CD4-positive, alpha-beta T cell (primary cell): ENCODE data around the gene STRC. TPM values are rescaled to one million over a fixed set of nuclear protein-coding genes. Genes with fewer than 3 reads are reported as not detected.
"Not testable (repeated sequence)": the region's sequence is repeated elsewhere in the genome, so short reads cannot be mapped to it uniquely, and the experiment has no call there.

Experiments used
- ATAC-seq: fragments of 200-7000 bp; cut with Tn5 transposase; one replicate; pipeline ENCODE4 v1.10.0; 2022; ENCODE audit warnings: mild to moderate bottlenecking; ENCODE audit not compliant: poor library complexity
- CTCF ChIA-PET: fragments of 350-600 bp; sonication (Branson Sonifier 250); formaldehyde crosslinking; loops from one replicate; lab custom pipeline; 2021; ENCODE audit warnings: antibody characterized with exemption, inconsistent platforms; lab: Charles Lee
- POLR2A ChIA-PET: fragments of 350-600 bp; sonication (Branson Sonifier 250); formaldehyde crosslinking; loops from one replicate; lab custom pipeline; 2021; ENCODE audit warnings: antibody characterized with exemption, inconsistent platforms; lab: Charles Lee
- DNase-seq, 14 experiments: peaks; one replicate each; pipeline ENCODE4 v3.0.0-alpha.2; 2013 to 2020; ENCODE audit warnings: mixed read lengths in 2 of 14
- H3K27ac ChIP-seq, 2 donors: one replicate each; pipeline versions ENCODE4 v1.5.1 to v1.7.0; 2013; ENCODE audit warnings: low read length in 2 of 2, low read depth in 1 of 2, mild to moderate bottlenecking in 1 of 2
- H3K27me3 ChIP-seq, 2 experiments: 1 replicate in 1 of 2; 2 replicates in 1 of 2; pipeline versions ENCODE4 v1.6.1 to v1.7.0; 2013; ENCODE audit warnings: low read length in 2 of 2, control low read depth in 1 of 2, mild to moderate bottlenecking in 1 of 2, moderate library complexity in 1 of 2; ENCODE audit not compliant: insufficient read depth in 2 of 2, control insufficient read depth in 1 of 2
- H3K36me3 ChIP-seq: one replicate; pipeline ENCODE4 v1.6.1; 2013; ENCODE audit warnings: low read length, control low read depth; ENCODE audit not compliant: insufficient read depth
- H3K4me1 ChIP-seq: one replicate; pipeline ENCODE4 v1.6.1; 2013; ENCODE audit warnings: low read length, control low read depth; ENCODE audit not compliant: insufficient read depth
- H3K4me3 ChIP-seq: one replicate; pipeline ENCODE4 v1.5.1; 2013; ENCODE audit warnings: mild to moderate bottlenecking, low read length, moderate library complexity
- H3K9me3 ChIP-seq, 2 experiments: 1 replicate in 1 of 2; 2 replicates in 1 of 2; pipeline versions ENCODE4 v1.6.1 to v1.7.0; 2013; ENCODE audit warnings: low read length in 2 of 2, mild to moderate bottlenecking in 2 of 2, control low read depth in 1 of 2, moderate library complexity in 1 of 2; ENCODE audit not compliant: control insufficient read depth in 1 of 2, insufficient read depth in 1 of 2
- H3K27ac Mint-ChIP-seq: one replicate; pipeline ENCODE4 v1.8.0; 2020; ENCODE audit warnings: mixed read lengths
- H3K27me3 Mint-ChIP-seq: one replicate; pipeline ENCODE4 v1.8.0; 2021; ENCODE audit warnings: mixed read lengths
- H3K36me3 Mint-ChIP-seq: one replicate; pipeline ENCODE4 v1.8.0; 2021; ENCODE audit warnings: low read depth, mixed read lengths
- H3K4me1 Mint-ChIP-seq: one replicate; pipeline ENCODE4 v1.8.0; 2021; ENCODE audit warnings: low read depth, mixed read lengths
- H3K4me3 Mint-ChIP-seq: one replicate; pipeline ENCODE4 v1.8.0; 2020; ENCODE audit warnings: mild to moderate bottlenecking, mixed read lengths
- H3K9me3 Mint-ChIP-seq: one replicate; pipeline ENCODE4 v1.8.0; 2020; ENCODE audit warnings: mixed read lengths
- intact Hi-C, 2 experiments: fragments of 100-400 bp; cut with DNase I in 1 of 2; cut with micrococcal nuclease in 1 of 2; formaldehyde crosslinking; loops; one replicate each; pipeline versions ENCODE4 v1.15.1 to v1.9.0; 2023 to 2025; cut with DNase I, micrococcal nuclease
- total RNA-seq, 174 experiments: library from RNA in 2 of 174; stranded (reverse) in 2 of 174; gene quantifications; one replicate each; pipeline ENCODE4 v1.2.3 and lab custom pipeline; 2021 to 2026

The STRC gene
- total RNA-seq, 2 experiments from 2014 or later, result 1.7 to 2.1 TPM

DNA sequence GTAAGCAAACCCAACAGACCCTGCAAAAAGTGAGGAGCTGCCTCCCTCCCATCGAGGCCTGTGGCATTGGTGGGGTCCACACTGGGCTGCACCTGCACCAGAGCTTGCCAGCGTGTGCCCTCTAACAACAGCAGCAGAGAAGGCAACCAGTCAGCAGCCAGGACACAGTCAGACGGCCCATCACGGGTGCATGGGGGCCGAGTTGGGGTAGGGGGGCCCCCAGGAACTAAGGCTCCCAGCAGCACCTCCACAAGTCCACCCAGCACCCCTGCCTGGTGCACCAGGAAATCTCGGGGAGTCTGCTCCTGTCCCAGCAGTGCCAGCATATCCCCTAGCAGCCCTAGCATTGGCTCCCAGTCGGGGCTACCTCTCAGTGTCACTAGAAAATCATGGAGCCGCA lies 850 bp downstream of the STRC start:
- POLR2A ChIA-PET, ATAC-seq, H3K27ac ChIP-seq, H3K4me3 ChIP-seq, H3K4me3 Mint-ChIP-seq, intact Hi-C loops, H3K4me1 ChIP-seq, DNase-seq, H3K9me3 ChIP-seq, H3K27me3 ChIP-seq, H3K4me1 Mint-ChIP-seq, H3K36me3 ChIP-seq, H3K27ac Mint-ChIP-seq, CTCF ChIA-PET, H3K36me3 Mint-ChIP-seq, H3K9me3 Mint-ChIP-seq: not testable (repeated sequence)
- peaks cover 13% of the 10 kb centered on the region for H3K27me3 Mint-ChIP-seq

DNA sequence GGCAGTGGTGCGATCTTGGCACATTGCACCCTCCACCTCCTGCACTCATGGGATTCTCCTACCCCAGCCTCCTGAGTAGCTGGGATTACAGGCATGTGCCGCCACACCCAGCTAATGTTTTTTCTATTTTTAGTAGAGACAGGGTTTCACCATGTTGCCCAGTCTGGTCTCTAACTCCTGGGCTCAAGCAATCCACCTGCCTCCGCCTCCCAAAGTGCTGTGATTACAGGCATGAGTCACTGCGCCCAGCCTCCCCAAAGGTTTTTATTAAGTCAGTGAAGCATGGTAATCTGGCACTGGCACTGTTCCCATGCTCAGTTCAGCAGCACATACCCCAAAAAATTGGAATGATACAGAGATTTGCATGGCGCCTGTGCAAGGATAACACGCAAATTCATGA lies 16.4 kb downstream of the STRC start:
- peaks cover 35% of the 10 kb centered on the region for H3K27me3 Mint-ChIP-seq
- H3K9me3 Mint-ChIP-seq, H3K4me3 ChIP-seq, H3K4me1 Mint-ChIP-seq, POLR2A ChIA-PET, ATAC-seq, DNase-seq, H3K27ac Mint-ChIP-seq, H3K36me3 ChIP-seq, intact Hi-C loops, H3K4me3 Mint-ChIP-seq, H3K36me3 Mint-ChIP-seq, H3K9me3 ChIP-seq, H3K27ac ChIP-seq, H3K27me3 ChIP-seq, CTCF ChIA-PET, H3K4me1 ChIP-seq: not testable (repeated sequence)

DNA sequence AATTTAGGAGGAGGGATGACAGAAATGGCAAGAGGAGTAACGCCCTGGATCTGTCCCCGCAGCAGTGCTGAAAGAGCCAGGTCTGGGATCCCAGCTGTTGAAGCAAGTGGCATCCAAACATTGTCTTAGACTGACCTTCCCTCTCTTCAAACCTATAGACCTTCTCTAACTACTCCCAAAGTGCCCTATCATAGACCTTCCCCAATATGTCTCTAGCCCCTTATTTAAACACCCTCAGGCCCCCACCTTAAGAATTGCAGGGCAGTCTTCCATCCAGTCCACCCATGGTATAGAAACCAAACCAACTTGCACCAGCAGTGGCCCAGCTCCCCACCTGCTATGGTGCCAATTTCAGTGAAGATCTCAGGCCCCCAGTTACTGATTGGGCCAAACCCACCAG lies 18.4 kb downstream of the STRC start:
- H3K36me3 Mint-ChIP-seq, H3K36me3 ChIP-seq, H3K27ac Mint-ChIP-seq, H3K4me1 ChIP-seq, H3K27me3 ChIP-seq, H3K4me1 Mint-ChIP-seq, POLR2A ChIA-PET, H3K27ac ChIP-seq, H3K4me3 Mint-ChIP-seq, CTCF ChIA-PET, intact Hi-C loops, H3K4me3 ChIP-seq, H3K9me3 ChIP-seq, ATAC-seq, DNase-seq, H3K9me3 Mint-ChIP-seq: not testable (repeated sequence)
- peaks cover 41% of the 10 kb centered on the region for H3K27me3 Mint-ChIP-seq

DNA sequence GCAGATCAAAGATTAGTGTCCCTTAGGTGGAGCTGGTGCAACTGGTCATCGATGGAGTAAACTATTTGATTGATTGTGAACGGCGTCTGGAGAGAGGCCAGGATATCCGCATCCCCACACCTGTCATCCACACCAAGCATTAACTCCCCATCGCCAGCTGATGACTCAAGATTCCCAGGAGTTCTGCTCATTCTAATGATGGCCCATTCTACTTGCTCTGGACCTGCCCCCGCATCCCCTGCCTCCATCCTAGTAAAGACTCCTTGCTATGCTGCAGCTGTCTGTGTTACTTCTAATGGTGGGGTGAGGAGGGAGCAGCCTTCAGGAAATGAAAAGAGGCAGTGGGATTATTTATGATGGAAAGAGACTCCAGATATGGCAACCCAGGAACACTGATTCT lies 19.5 kb downstream of the STRC start:
- H3K4me3 Mint-ChIP-seq, POLR2A ChIA-PET, H3K27ac Mint-ChIP-seq, H3K27ac ChIP-seq, ATAC-seq, H3K9me3 ChIP-seq, H3K9me3 Mint-ChIP-seq, DNase-seq, H3K4me1 ChIP-seq, H3K27me3 ChIP-seq, H3K36me3 ChIP-seq, intact Hi-C loops, CTCF ChIA-PET, H3K36me3 Mint-ChIP-seq, H3K4me3 ChIP-seq, H3K4me1 Mint-ChIP-seq: not testable (repeated sequence)
- H3K27me3 Mint-ChIP-seq, result peaks cover 35% of the 10 kb centered on the region

DNA sequence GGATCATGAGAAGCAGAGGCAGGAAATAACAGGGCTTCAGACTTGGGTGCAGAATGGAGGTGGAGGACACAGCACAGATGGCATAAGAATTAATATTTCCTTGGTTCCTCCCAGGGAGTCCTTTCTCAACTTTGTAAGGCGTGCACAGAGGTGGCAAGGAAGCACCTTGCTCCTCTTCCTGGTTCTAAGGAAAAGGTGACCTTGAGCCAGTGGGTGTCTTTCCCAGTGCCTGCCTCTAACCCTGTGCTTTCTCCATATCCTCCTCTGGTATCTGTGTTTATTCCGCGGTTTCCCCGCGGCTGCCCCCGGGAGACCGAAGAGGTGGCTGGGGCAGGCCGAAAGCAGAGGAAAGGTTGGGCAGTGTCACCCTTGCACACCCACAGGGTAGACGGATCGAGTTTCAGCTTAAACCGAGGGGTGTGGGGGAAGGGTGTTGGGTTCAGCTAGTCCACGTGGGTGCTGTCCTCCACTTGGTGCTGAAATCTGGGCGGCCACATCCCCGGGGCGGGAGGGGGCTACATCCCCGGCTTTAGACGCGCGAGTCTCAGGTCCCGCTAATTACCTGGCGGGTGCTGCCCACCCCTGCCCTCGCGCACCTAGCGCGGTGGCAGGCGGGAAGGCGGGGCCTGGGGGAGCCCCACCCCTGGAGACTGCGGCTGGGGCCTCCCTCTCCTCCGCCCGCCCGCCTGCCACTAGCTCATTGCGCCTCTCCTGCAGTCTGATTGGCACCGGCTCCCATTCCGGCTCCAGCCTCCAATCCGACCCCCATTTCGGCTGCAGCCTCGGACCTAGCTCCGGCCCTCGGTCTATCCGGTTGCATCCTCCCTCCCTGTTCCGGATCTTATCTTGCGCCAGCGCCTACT lies 25.0 kb downstream of the STRC start, which contains the start of gene CKMT1B:
TSS of gene CKMT1B (plus strand) at position 700 of the 863 bp plus-strand sequence. CDS start 192 bp downstream, outside the sequence.
- H3K4me1 Mint-ChIP-seq, H3K27me3 ChIP-seq, H3K36me3 ChIP-seq, H3K27ac ChIP-seq, POLR2A ChIA-PET, H3K9me3 ChIP-seq, H3K36me3 Mint-ChIP-seq, H3K4me1 ChIP-seq, H3K27ac Mint-ChIP-seq, H3K9me3 Mint-ChIP-seq, intact Hi-C loops, H3K4me3 Mint-ChIP-seq, H3K4me3 ChIP-seq, CTCF ChIA-PET, DNase-seq: not testable (repeated sequence)
- ATAC-seq, result peak; percentile 22
- H3K27me3 Mint-ChIP-seq, result peaks cover 15% of the 10 kb centered on the region

DNA sequence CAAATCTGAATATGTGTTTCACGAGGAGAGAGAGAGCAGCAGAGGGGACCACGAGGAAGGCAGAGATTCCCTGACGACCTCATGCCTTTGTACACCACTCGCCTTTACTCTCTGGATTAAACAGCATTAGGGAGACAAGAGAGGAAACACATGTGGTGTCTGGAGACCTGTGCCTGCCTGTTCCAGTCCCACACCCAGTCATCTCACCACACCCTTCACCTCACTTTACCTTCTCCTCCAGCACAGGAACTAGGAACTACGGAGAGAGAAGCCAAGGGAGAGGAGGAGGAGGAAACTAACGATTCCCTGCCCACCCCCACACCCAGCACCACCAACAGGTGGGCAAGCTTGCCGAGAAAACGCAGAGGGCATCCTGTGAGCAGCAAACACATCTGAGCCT lies 25.8 kb downstream of the STRC start:
- H3K4me1 Mint-ChIP-seq, H3K27me3 ChIP-seq, DNase-seq, POLR2A ChIA-PET, ATAC-seq, H3K36me3 ChIP-seq, H3K27ac ChIP-seq, H3K9me3 ChIP-seq, H3K4me3 Mint-ChIP-seq, H3K36me3 Mint-ChIP-seq, CTCF ChIA-PET, H3K4me3 ChIP-seq, H3K27ac Mint-ChIP-seq, H3K4me1 ChIP-seq, H3K9me3 Mint-ChIP-seq, intact Hi-C loops: not testable (repeated sequence)
- H3K27me3 Mint-ChIP-seq, result peaks cover 13% of the 10 kb centered on the region

DNA sequence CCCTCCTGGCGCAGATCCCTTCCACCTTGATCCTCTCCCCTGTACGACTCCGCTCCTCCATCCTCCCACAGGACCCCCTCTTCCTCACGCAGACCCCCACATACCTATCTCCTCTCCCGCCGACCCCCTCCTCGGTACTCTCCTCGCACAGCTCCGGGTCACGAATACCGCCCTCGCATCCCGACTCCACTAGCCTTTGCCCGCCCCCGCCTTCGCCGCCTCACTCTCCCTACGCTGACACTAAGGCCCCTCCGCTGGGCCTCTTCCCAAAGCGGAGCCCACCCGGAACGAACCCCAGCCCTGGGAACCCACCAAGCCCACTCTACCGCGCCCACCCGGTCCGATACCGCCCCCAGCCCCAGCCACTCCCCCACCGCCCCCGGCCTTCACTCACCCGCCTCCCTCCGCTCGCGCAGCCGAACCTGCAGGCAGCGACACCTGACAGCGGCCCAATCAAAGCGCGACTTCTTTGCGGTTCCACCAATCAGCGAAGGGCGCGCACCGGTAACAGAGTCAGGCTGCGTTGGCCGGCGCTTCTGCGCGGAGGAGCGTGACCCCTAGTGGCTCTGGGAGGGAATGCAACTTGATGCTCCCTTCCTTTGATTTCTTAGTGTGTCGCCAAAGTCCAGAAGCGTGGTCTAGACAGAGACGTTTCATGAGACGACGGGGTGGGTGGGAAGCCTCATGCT lies 28.7 kb downstream of the STRC start, which contains the start of gene PPIP5K1:
TSS of gene PPIP5K1 (minus strand) at position 431 of the 689 bp plus-strand sequence. CDS start 5,704 bp downstream, outside the sequence.
- H3K4me1 ChIP-seq, H3K9me3 ChIP-seq, H3K36me3 Mint-ChIP-seq, H3K27me3 Mint-ChIP-seq, intact Hi-C loops, H3K4me3 Mint-ChIP-seq, H3K27ac ChIP-seq, H3K27ac Mint-ChIP-seq, H3K36me3 ChIP-seq, H3K4me1 Mint-ChIP-seq, H3K27me3 ChIP-seq, DNase-seq, CTCF ChIA-PET, H3K9me3 Mint-ChIP-seq, H3K4me3 ChIP-seq, POLR2A ChIA-PET: not testable (repeated sequence)
- ATAC-seq, result peak; percentile 97
